AG09319 (cell line): ENCODE measurements around the gene LINC00305.

Experiments
- DNase-seq: peaks from one replicate; pipeline ENCODE4 v3.0.0-alpha.2; 2010; ENCODE audit warnings: low read depth; ENCODE audit errors: extremely low read depth
- CTCF ChIP-seq: IDR thresholded peaks from 2 replicates; pipeline ENCODE4 v1.5.1; 2011; ENCODE audit warnings: low read depth, mild to moderate bottlenecking, inconsistent platforms, low read length, moderate library complexity

LINC00305 gene

GRCh38 chr18:64044616-64045015, 104.3 kb downstream of the LINC00305 start:
- no peak for DNase-seq
- no peak for TF ChIP-seq CTCF

GRCh38 chr18:64042728-64043358, 106.0 kb downstream of the LINC00305 start:
- no peak for TF ChIP-seq CTCF
- no peak for DNase-seq

GRCh38 chr18:64037812-64038414, 111.0 kb downstream of the LINC00305 start:
- TF ChIP-seq CTCF, result peak; percentile 36
- DNase-seq, result no peak

GRCh38 chr18:64032312-64032711, 116.6 kb downstream of the LINC00305 start:
- DNase-seq, result no peak
- TF ChIP-seq CTCF, result no peak

GRCh38 chr18:64031411-64031810, 117.5 kb downstream of the LINC00305 start:
- TF ChIP-seq CTCF, result no peak
- DNase-seq, result no peak
